Fibroblast of lung (primary cell): ENCODE measurements around the gene LSAMP.

Experiments
- CTCF ChIP-seq, 2 donors: IDR thresholded peaks in 1 of 2; conservative IDR thresholded peaks in 1 of 2; 1 replicate in 1 of 2; 2 replicates in 1 of 2; pipeline ENCODE4 v1.5.1; 2011 to 2012; ENCODE audit warnings: low read length in 2 of 2, control low read depth in 1 of 2, inconsistent platforms in 1 of 2, low read depth in 1 of 2, mild to moderate bottlenecking in 1 of 2
- EZH2 ChIP-seq: IDR thresholded peaks from 2 replicates; pipeline ENCODE4 v1.5.1; 2012; ENCODE audit warnings: low read length, control low read depth, mild to moderate bottlenecking; ENCODE audit errors: missing control alignments

- TF ChIP-seq CTCF (conservative IDR thresholded peaks at IDR 0.05 in 1 of 2, IDR thresholded peaks at IDR 0.05 in 1 of 2; ENCODE audit: low read depth in 1 of 2, low read length in 2 of 2) (no peak), EZH2 (no peak)
Measured at GRCh38 chr3:116386168-116386567, 59.1 kb downstream of the LSAMP start.
